Calu3 (cell line): ENCODE measurements around the gene FAM3D. TPM values are rescaled to one million over a fixed set of nuclear protein-coding genes. Genes with fewer than 3 reads are reported as not detected.

Experiments used
- BruUV-seq: library from RNA; stranded (reverse); fragments of 400-500 nt; replicated peaks from 2 replicates; lab custom pipeline; 2021; lab: Mats Ljungman, UMichigan
- CTCF ChIA-PET: fragments of 300-600 bp; sonication (Branson Sonifier 250); formaldehyde crosslinking; loops from one replicate; lab custom pipeline; 2022; ENCODE audit warnings: antibody characterized with exemption; lab: Charles Lee
- DNase-seq: peaks from one replicate; pipeline ENCODE4 v3.0.0; 2022
- H3K27ac Mint-ChIP-seq: one replicate; pipeline ENCODE4 v1.8.0; 2022; ENCODE audit warnings: mixed read lengths; ENCODE audit not compliant: unreplicated experiment
- H3K27me3 Mint-ChIP-seq: one replicate; pipeline ENCODE4 v1.8.0; 2022; ENCODE audit warnings: mixed read lengths; ENCODE audit not compliant: unreplicated experiment
- H3K36me3 Mint-ChIP-seq: one replicate; pipeline ENCODE4 v1.8.0; 2022; ENCODE audit warnings: mild to moderate bottlenecking, moderate library complexity, mixed read lengths; ENCODE audit not compliant: insufficient read depth, unreplicated experiment
- H3K4me1 Mint-ChIP-seq: one replicate; pipeline ENCODE4 v1.8.0; 2022; ENCODE audit warnings: mild to moderate bottlenecking, low read depth, mixed read lengths; ENCODE audit not compliant: unreplicated experiment
- H3K4me3 Mint-ChIP-seq: one replicate; pipeline ENCODE4 v1.8.0; 2022; ENCODE audit warnings: mild to moderate bottlenecking, low read depth, moderate library complexity, mixed read lengths; ENCODE audit not compliant: unreplicated experiment
- H3K9me3 Mint-ChIP-seq: one replicate; pipeline ENCODE4 v1.8.0; 2022; ENCODE audit warnings: low read depth, mixed read lengths; ENCODE audit not compliant: unreplicated experiment
- CTCF ChIP-seq: fragments of 200-600 bp; IDR thresholded peaks from one replicate; pipeline ENCODE4 v1.8.0; 2022; ENCODE audit warnings: antibody characterized with exemption; ENCODE audit not compliant: unreplicated experiment
- intact Hi-C: fragments of 100-400 bp; cut with micrococcal nuclease; formaldehyde crosslinking; loops from one replicate; pipeline ENCODE4 v1.10.0; 2022; ENCODE audit not compliant: unreplicated experiment
- total RNA-seq: library from RNA; stranded (reverse); gene quantifications from 2 replicates; pipeline ENCODE4 v1.2.3, GENCODE V29; 2022

The FAM3D gene
- total RNA-seq, 1 experiment from 2014 or later = 3.0 TPM

- TF ChIP-seq CTCF = no peak
- H3K4me3 Mint-ChIP-seq = no peak overlapping the region
- no peak for DNase-seq
- peaks cover 23% of the 10 kb centered on the region for H3K4me1 Mint-ChIP-seq
- intact Hi-C loops = no loop called here
- no peaks in the 10 kb centered on the region for H3K27me3 Mint-ChIP-seq
- peaks cover 4% of the 10 kb centered on the region for H3K36me3 Mint-ChIP-seq
- no peak overlapping the region for H3K27ac Mint-ChIP-seq
- CTCF ChIA-PET = no interaction called here
- no peaks in the 10 kb centered on the region for H3K9me3 Mint-ChIP-seq
- no TSS peak for BruUV-seq
Measured at GRCh38 chr3:58664611-58665010, 2.0 kb downstream of the FAM3D start.

GRCh38 chr3:58661836-58662420 is 4.6 kb downstream of the FAM3D start:
- CTCF ChIA-PET = no interaction called here
- Mint-ChIP-seq H3K4me3 (no peak overlapping the region), H3K4me1 (peaks cover 42% of the 10 kb centered on the region), H3K27me3 (no peaks in the 10 kb centered on the region), H3K27ac (no peak overlapping the region), H3K36me3 (peaks cover 4% of the 10 kb centered on the region), H3K9me3 (no peaks in the 10 kb centered on the region)
- BruUV-seq = no TSS peak
- DNase-seq = no peak
- intact Hi-C loops = no loop called here
- no peak for TF ChIP-seq CTCF

- Mint-ChIP-seq H3K27me3 (no peaks in the 10 kb centered on the region), H3K4me3 (no peak overlapping the region)
Measured at GRCh38 chr3:58660998-58661397, 5.6 kb downstream of the FAM3D start.

GRCh38 chr3:58659051-58659675 is 7.4 kb downstream of the FAM3D start:
- BruUV-seq = no TSS peak
- CTCF ChIA-PET = interaction anchor here (1.3 kb wide), 1 partner anchor 11 kb away, joined by 3 read pairs; no protein-coding TSS in a partner anchor
- intact Hi-C loops = no loop called here
- Mint-ChIP-seq H3K27ac (no peak overlapping the region), H3K9me3 (no peaks in the 10 kb centered on the region), H3K4me1 (peaks cover 26% of the 10 kb centered on the region), H3K36me3 (no peaks in the 10 kb centered on the region), H3K27me3 (no peaks in the 10 kb centered on the region), H3K4me3 (no peak overlapping the region)
- peak; percentile 25 for TF ChIP-seq CTCF
- peak; percentile 38 for DNase-seq

More at GRCh38 chr3:58660998-58661397, 5.6 kb downstream of the FAM3D start:
- intact Hi-C loops = no loop called here
- CTCF ChIA-PET = interaction anchor here (0.7 kb wide), 1 partner anchor 74 kb away, joined by 3 read pairs; no protein-coding TSS in a partner anchor
- no TSS peak for BruUV-seq
- no peak for DNase-seq
- Mint-ChIP-seq H3K36me3 (no peaks in the 10 kb centered on the region), H3K27ac (no peak overlapping the region), H3K9me3 (no peaks in the 10 kb centered on the region), H3K4me1 (peaks cover 38% of the 10 kb centered on the region)
- no peak for TF ChIP-seq CTCF
